Astrocyte of the hippocampus (primary cell): ENCODE measurements around the gene ACTA2.
"Not testable (repeated sequence)": the region's sequence is repeated elsewhere in the genome, so short reads cannot be mapped to it uniquely, and the experiment has no call there.

ENCODE experiments used
- DNase-seq: peaks from one replicate; pipeline ENCODE4 v3.0.0; 2011; ENCODE audit warnings: low read depth, low spot score

ACTA2 gene

DNA sequence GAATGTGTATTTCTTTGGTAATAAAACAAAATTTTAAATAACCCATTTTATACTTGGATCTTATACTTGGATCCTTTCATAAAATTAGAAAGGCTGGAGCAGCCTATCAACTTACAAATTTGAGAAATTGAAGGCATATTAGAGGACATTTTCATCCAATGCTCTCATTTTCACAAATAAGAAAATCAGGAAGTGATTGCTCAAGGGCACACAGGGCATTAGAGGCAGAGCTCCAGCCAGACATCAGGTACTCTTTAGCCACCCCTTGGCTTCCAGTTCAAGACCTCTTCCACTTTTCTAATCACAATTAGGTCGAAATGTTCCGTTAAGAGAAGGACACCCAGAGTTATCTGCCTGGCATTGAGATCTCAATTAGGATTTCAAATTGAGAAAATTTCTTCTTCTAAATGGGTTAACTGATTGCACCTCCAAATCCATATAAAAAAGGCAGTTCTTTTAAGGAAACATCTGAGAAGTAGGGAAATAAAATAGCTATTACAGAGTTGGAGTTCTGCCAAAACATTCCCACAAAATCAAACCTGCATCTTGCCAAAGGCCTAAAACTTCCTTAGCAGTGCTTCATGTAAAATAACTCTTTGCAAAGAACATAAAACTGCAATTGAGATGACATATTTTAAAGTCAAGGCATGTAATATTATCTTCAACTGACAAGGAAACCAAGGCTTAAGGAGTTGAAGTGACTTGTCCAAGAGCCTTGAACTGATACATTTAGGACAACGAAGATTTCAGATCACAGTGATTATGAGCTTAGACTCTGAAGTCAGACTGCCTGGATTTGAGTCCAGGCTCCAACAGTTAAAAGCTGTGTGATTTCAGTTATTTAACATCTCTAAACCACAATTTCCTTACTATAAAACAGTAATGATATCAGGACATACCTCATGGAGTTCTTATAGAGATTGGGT, 2.4 kb downstream of the ACTA2 start:
- no peak for DNase-seq

DNA sequence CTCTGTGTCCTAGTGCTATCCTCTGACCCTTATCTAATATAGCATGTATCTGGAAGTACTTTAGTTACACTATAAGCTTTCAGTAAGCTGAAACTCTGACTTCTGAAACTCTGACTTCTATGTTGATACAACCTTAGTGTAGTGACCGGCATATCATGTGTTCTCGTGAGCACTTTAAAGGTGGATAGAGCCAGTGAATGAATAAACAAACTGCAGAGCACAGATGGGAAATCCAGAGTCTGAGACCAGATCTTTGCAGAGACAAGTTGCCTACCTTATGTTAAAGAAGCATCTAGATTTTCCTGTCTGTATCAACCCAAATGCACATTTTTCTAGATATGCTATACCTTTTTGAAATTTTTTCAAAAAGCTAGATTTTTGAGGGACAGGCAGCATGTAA, 3.5 kb downstream of the ACTA2 start:
- no peak for DNase-seq

DNA sequence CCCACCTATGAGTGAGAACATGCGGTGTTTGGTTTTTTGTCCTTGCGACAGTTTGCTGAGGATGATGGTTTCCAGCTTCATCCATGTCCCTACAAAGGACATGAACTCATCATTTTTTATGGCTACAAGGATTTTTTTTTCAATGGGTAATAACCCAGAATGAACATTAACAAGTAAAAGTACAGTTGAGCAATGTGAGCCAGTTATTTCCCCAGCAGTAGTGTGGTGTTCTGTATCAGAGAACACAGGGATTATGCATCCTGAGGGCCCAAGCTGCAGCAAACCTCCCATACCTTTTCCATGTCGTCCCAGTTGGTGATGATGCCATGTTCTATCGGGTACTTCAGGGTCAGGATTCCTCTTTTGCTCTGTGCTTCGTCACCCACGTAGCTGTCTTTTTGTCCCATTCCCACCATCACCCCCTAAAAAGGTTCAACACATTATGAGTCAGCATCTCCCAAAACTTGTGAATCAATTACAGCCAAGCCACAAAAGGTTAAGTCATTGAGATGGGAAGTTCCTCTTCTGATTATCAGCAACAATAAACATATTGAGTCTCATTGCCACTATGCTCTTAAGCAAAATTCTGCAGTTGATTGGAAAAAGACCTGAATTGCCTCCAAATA, 5.5 kb downstream of the ACTA2 start:
- no peak for DNase-seq

DNA sequence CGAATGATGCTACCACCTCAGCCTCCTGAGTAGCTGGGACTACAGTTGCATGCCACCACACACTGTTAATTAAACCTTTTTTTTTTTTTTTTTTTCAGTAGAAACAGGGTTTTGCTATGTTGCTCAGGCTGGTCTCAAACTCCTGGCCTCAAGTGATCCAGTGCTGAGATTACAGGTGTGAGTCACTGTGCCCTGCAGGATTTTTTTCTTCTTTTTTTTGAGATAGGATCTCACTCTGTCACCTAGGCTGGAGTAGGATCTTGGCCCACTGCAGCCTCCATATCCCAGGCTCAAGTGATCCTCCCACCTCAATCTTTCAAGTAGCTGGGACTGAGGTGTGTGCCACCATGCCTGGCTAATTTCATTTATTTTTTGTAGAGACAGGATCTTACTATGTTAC, 6.4 kb downstream of the ACTA2 start:
- DNase-seq = no peak

DNA sequence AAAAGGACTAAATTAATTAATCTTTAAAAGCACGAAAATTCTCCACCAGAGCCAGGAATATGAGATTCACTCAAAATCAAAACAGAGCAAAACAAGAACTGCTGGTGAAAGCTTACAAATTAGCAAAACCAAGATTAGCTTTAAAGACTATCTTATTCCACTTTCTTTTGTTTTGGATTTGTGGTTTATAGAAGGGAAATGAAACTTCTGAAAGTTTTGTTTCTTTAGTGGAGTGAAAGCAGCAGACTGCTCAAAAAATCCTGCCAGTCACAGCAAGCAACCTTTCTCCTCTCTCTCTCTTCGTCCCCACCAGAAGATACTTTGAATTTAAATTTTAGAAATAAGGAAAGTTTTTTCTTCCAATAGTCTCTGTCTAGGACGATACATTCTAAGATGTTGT, 7.8 kb downstream of the ACTA2 start:
- no peak for DNase-seq

DNA sequence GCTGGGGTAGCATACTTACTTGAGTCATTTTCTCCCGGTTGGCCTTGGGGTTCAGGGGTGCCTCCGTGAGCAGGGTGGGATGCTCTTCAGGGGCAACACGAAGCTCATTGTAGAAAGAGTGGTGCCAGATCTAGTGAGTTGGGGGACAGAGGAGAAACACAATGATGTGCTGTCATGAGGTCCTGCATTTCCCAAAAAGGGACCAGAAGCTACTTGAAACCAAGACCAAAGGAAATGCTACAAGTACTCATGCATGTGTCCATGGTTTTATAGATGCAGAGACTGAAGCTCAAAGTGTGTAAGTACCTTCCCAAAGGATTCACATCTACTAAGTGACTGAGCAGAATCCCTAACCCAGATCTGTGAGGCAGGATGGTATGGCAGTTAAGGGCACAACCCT, 8.8 kb downstream of the ACTA2 start:
- no peak for DNase-seq

DNA sequence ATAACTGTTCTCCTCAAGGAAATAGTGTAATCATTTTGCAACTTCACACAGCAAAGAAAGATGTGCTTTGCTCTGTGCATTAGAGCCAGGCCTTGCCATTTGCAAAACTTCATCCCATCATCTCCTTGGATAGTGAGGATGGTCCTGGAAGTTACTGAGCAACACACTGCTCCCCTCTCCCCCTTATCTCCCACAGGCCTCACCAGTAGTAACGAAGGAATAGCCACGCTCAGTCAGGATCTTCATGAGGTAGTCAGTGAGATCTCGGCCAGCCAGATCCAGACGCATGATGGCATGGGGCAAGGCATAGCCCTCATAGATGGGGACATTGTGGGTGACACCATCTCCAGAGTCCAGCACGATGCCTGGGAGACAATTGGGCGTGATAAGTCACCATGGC, 11.5 kb downstream of the ACTA2 start:
- DNase-seq = no peak

DNA sequence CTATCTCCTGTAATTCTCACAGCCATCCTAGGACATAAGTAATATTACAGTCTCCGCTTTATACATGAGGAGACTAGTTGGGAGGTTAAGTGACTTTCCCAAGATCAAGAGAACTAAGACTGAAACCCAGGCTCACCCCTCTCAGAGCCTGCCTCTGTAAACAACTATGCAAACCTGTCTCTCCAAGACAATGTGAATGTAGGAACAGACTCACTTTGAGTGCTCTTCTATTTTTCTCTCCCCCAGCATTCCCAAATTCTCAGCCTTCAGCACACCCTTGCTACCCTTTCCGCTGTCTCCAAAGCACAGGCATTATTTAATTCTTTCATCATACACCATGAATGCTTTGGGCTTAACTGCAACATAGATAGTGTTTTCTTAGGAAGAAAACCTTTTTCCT, 13.6 kb downstream of the ACTA2 start:
- no peak for DNase-seq

DNA sequence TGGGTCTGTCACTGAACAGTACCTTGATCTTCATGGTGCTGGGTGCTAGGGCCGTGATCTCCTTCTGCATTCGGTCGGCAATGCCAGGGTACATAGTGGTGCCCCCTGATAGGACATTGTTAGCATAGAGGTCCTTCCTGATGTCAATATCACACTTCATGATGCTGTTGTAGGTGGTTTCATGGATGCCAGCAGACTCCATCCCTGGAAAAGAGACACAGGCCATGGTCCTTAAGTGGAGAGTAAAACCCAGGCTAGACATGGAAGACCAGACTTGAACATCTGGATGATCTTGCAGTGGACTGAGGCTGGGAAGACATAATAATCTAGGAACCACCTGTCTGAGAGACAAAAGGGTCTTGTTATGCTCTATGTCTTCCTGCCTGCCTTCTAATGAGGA, 14.5 kb downstream of the ACTA2 start:
- no peak for DNase-seq

DNA sequence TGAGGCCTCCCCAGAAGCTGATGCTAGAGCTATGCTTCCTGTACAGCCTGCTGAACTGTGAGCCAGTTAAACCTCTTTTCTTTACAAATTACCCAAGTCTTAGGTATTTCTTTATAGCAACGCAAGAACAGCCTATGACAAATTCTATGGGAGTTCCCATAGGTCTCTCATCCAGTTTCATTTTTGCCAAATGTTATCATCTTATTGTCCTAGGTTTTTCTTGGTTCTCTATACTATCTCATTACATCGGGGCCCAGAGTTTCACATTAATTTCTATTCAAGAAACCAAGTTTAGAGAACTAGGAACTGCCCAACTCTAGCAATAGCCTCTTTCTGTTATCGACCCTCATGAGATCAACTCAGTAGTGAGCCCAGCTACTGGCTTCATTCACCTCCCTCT, 15.9 kb downstream of the ACTA2 start:
- no peak for DNase-seq

DNA sequence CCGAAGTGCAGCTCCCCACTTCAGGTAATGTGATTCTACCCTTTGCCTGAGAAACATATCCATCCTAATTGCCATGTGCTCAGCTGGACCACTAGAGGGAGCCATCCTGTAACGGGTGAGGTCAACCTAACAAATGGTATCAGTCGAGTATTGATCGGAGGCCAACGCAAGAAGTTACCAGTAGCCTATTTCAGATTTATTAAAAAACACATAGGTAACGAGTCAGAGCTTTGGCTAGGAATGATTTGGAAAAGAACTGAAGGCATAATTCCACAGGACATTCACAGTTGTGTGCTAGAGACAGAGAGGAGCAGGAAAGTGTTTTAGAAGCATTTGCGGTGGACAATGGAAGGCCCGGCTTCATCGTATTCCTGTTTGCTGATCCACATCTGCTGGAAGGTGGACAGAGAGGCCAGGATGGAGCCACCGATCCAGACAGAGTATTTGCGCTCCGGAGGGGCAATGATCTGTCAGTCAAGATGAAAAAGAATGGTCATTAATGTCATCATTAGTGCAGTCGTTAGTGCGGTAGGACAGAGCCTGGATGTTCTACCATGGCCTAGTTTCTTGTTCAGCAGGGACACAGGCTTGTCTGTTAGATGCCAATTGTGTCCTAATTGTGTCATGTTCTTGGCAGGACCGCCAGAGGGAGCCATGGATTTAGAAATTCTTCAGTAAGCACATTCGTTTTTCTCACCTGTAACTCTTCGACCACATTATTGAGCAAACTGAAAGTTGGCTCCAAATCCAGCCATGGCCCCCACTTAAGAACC, 17.5 kb downstream of the ACTA2 start:
- peak; percentile 81 for DNase-seq

DNA sequence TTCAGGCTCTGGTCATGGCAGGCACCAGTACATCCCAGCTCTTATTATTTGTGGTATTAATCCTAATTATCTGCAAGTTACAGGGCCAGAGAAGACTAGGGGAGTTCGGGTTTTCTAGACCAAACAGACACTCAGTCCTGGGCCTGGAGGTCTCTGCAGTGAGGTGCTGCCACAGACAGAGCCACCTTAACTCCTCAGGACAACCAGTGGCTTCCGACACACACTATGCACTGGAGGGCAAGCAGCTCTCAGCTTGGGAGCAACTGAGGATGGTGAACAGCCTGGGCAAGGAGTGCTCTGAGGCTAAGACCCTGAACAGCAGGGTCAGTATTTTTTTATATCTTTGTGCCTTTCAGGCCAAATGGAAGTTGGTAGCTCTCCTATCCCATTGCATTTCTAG, 19.0 kb downstream of the ACTA2 start:
- DNase-seq = peak; percentile 32

DNA sequence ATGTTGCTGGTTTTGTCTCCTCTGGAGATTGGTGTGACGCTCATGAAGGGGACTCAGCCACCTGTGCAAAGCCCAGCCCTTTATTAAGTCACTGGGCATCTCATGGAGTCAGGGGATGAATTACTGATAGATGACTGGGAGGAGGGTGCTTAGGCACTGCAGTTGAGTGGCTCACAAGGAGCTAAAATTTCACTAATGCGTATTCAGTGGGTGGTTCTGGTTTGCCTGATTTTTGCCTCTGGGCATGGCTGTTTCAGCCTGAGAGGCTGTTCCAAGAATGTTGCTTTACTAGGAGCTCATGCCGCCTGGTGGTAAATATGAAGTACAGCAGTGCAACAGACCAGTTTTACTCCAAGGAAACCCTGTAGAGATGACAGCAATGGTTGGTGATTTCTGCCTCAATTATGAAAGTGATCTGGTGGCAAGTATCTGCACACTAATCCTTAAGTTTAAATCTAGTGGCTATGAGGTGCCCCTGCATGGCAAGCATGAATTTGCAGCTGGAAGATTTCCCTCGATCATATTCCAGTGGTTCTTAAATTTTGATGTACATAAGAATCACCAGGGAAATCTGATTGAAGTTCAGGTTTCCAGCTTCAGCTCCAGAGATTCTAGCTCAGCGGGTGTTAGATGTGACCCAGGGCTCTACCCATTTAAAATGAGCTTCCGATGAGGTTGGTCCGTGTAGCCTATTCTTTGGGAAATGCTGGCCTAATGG, 19.9 kb downstream of the ACTA2 start:
- peak; percentile 87 for DNase-seq

DNA sequence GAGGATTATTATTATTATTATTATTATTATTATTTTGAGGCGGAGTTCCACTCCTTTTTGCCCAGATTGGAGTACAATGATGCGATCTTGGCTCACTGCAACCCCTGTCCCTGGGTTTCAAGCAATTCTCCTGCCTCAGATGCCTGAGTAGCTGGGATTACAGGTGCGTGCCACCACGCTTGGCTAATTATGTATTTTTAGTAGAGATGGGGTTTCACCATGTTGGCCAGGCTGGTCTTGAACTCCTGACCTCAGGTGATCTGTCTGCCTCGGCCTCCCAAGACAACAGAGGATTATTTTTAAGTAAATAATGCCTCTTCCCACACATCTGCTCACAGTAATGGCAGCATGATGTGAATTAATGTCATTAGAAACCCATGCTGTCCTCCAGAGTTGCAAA, 20.5 kb downstream of the ACTA2 start:
- DNase-seq = not testable (repeated sequence)

DNA sequence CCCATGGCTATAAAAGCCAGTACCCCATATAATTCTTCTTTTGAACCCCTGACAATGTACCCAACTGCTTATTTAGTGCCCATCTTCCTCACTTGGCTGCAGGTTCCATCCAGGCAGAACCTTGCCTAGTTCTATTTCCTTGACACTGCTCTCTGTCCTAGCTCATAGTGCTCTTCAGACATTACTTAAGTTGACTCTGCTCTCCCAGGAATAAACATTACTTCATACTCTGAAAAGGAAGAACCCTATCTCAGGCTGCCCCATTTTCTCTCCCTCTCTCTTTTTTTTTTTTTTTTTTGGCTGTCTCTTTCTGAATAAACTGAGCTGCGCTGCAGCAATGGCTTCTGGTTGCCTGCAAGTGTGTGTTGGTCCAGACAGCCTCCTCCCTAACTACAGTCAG, 21.0 kb downstream of the ACTA2 start:
- no peak for DNase-seq

DNA sequence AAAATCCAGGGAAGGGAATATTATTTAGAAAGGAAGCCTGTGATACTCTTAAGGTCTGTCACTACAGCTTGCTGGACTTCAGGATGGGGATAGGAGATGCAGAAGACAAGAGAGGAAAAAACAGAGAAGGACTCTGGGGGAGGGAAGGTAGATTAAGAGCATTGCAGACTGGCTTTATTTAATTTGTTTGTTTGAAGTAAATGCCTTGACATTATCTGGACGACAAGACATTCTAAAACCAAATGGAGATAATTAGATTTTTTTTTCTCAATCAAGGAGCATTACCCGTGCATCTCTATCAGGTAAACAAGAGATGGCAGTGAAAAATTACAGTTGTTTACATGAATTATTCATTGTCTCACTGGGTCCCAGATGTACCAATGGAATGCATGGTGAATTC, 24.3 kb downstream of the ACTA2 start:
- DNase-seq = no peak

DNA sequence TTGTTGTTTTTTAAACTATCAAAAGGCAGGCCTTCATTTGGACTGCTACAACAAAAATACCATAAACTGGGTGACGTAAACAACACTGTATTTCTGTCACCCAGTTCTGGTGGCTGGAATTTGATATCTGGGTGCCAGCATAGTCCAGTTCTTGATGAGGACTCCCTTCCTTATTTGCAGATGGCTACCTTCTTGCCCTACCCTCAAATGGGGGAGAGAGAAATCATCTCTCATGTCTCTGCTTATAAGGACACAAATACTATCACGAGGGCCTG, 25.2 kb downstream of the ACTA2 start:
- no peak for DNase-seq

DNA sequence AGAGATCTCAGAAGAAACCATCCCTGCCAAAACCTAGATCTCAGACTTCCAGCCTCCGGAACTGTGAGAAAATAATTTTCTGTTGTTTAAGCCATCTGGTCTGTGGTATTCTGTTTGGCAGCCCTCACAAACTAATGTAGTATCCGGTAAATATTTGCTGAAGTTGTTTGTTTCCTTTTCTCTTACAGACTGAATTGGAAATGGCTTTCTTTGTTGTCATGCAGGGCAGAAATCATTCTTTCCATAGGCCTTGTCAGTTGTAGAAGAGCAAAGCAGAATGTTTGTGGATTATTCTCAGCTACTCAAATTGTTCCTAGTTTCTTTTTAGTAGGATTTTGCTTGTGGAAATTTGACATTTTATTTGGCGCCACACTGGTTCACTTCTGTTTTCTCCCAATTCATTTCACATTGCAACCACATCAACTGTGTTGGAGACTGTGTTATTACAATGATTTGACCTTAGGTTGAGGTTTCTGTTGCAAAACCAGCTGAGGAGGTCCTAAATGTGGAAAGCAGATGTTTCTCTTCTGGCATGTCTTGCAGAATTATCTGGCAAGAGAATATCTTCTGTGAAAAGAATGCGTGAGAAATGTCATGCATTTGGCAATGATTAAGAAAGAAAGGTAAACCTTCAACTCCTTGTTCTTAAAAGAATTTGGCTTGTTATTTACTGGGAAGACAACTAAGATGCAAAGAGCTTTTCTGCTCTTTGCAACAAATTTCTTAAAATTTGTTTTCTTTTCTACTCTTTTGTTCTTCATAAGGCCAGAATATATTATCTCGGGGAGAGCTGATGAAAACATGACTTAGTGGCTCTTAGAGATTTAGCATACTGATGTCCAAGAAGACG, 25.8 kb downstream of the ACTA2 start:
- peak; percentile 20 for DNase-seq

DNA sequence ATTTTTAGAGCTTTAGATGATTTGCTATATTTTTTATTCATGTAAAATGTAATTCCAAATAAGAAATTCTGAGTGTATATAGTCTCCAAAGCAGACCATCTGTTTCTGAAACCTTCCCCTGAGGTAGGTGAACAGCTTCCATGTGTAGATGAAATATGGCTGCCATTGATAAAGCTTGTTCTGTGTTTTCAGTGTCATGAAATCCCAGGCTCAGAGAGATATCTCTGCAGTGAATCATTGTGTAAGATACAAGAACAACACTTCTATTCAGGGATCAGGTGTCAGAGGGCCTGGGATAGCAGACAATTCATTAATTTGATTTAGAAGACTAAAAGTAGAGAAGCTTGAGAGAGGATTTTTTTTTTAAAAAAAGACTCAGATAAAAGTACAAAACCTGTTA, 29.1 kb downstream of the ACTA2 start:
- DNase-seq = no peak

DNA sequence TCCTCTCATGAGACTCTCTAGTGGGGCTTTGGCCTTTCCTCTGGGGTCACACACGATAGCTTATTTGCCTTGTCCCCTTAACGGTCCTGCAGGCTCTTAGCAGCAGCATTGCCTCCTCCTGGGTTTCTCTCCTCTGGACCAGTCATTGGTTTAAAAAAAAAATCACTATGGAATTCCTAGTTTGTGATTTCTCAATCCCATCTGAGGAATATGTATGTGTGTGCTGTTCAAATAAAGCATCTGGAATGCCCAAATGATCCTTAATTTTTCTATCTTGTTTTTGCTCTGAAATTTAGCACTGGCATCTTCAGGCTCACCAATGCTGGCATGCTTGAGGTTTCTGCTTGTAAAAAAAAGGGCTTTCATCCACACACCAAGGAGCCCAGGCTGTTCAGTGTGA, 30.5 kb downstream of the ACTA2 start:
- DNase-seq = no peak

DNA sequence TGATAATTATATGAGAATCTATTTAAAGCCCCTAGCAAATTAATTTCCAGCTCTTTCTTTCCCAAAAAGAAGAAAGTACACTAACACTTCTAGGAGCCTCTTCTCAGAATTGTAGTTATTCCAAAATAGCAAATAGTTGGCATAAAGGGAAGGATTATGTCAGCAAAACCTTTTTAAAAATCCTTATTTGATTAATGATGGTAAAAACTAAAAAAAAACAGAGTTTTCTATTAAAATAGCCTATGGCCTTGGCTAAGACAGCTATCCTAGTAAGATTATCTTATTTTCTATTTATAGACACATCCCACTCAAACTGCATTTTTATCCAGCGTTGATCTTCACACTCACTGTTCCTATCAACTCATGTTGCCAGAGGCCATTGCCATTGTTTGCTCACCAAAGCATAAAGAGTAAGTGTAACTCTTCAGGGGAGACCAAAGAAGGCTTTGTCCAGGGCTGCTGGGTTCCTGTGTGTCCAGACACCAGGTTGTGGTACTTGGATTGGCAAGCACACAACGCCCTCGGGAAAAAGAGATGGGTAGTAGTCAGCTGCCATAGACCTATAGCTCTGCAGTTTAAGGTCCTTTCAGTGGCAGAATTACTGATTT, 31.5 kb downstream of the ACTA2 start:
- DNase-seq = no peak
